Kidney (tissue), 14 donors: ENCODE measurements around the gene MAP3K1. TPM values are rescaled to one million over a fixed set of nuclear protein-coding genes. Genes with fewer than 3 reads are reported as not detected.
A peak's percentile ranks its signal among the peaks of the same experiment; 100 is the strongest.

Experiments
- DNase-seq, 5 donors: peaks; one replicate each; pipeline ENCODE4 v3.0.0-alpha.2; 2013 to 2020
- FAIRE-seq: peaks from 2 replicates; lab custom pipeline; 2012; peaks lifted over from hg19 to GRCh38; lab: Jason Lieb, UNC
- H3K27ac ChIP-seq, 2 donors: one replicate each; pipeline ENCODE4 v1.7.0; 2013; ENCODE audit warnings: low read depth in 2 of 2, low read length in 2 of 2, inconsistent platforms in 1 of 2
- H3K27me3 ChIP-seq: one replicate; pipeline ENCODE4 v1.7.1; 2013; ENCODE audit warnings: low read length, inconsistent platforms; ENCODE audit not compliant: control insufficient read depth, insufficient read depth
- H3K36me3 ChIP-seq, 3 donors: one replicate each; pipeline versions ENCODE4 v1.7.0 to v1.7.1; 2013; ENCODE audit warnings: low read length in 3 of 3, control low read depth in 1 of 3, inconsistent platforms in 1 of 3; ENCODE audit not compliant: insufficient read depth in 3 of 3, control insufficient read depth in 2 of 3
- H3K4me1 ChIP-seq, 3 donors: one replicate each; pipeline versions ENCODE4 v1.7.0 to v1.7.1; 2013; ENCODE audit warnings: low read length in 3 of 3, inconsistent platforms in 1 of 3, low read depth in 1 of 3; ENCODE audit not compliant: control insufficient read depth in 2 of 3, insufficient read depth in 2 of 3
- H3K4me3 ChIP-seq, 3 donors: one replicate each; pipeline versions ENCODE4 v1.7.0 to v1.8.1; 2013; ENCODE audit warnings: low read length in 3 of 3, control low read depth in 1 of 3, inconsistent platforms in 1 of 3
- H3K9ac ChIP-seq, 3 donors: one replicate each; pipeline versions ENCODE4 v1.7.0 to v1.7.1; 2013; ENCODE audit warnings: low read length in 3 of 3, control low read depth in 1 of 3, inconsistent platforms in 1 of 3
- H3K9me3 ChIP-seq, 3 donors: one replicate each; pipeline versions ENCODE4 v1.7.0 to v1.7.1; 2013; ENCODE audit warnings: low read length in 3 of 3, control low read depth in 1 of 3, inconsistent platforms in 1 of 3; ENCODE audit not compliant: control insufficient read depth in 2 of 3, insufficient read depth in 1 of 3
- CTCF ChIP-seq: IDR thresholded peaks from 3 replicates; pipeline ENCODE4 v1.5.1; 2012; ENCODE audit warnings: mild to moderate bottlenecking, moderate library complexity, borderline replicate concordance; ENCODE audit not compliant: insufficient read depth; ENCODE audit errors: extremely low read depth
- intact Hi-C: fragments of 100-400 bp; cut with DNase I; formaldehyde crosslinking; loops from one replicate; pipeline ENCODE4 v1.11.1; 2022
- polyA plus RNA-seq: library from polyadenylated mRNA; stranded (reverse); fragments of 350-450 nt; fragmentation: Illumina TruSeq; extraction: RNeasy Lipid Tissue Mini Kit (QIAGEN cat#74804); gene quantifications from one replicate; pipeline ENCODE4 v1.2.3, GENCODE V29; 2014; ENCODE audit warnings: low read depth, low replicate concordance; ENCODE audit not compliant: insufficient read depth
- total RNA-seq: library from RNA; stranded (reverse); fragmentation: NEBNext Ultra II Directional; extraction: Animal tissue kit (Norgen Biotek cat#: 25700); gene quantifications from one replicate; pipeline ENCODE4 v1.2.1, GENCODE V29; 2021
- donor health status: control.
- donor health status: control.
- donor health status: control.
- donor health status: control.
- donor health status: control.
- donor health status: DM: yes; HTN: yes; CAD: no.
- donor health status: Normal renal cell carcinoma (clear cell type).

MAP3K1 gene
- total and polyA plus RNA-seq, 2 donors from 2014 or later = 8.1 to 64.0 TPM

GRCh38 chr5:56853698-56854097 is 38.3 kb downstream of the MAP3K1 start:
- Histone ChIP-seq H3K36me3 (no peaks in the 10 kb centered on the region), H3K9ac (no peak overlapping the region), H3K27me3 (no peaks in the 10 kb centered on the region), H3K9me3 (no peaks in the 10 kb centered on the region), H3K4me3 (no peak overlapping the region), H3K4me1 (peaks cover 8 to 37% (median 25%) of the 10 kb centered on the region in 3 donors), H3K27ac (no peak overlapping the region)
- FAIRE-seq = no peak
- no peak for DNase-seq
- intact Hi-C loops = no loop called here
- TF ChIP-seq CTCF = no peak

- H3K9me3 ChIP-seq = no peaks in the 10 kb centered on the region
- no peak for TF ChIP-seq CTCF
- no peak overlapping the region for H3K4me3 ChIP-seq
- H3K36me3 ChIP-seq = no peaks in the 10 kb centered on the region
- no peak overlapping the region for H3K27ac ChIP-seq
- peaks cover 8 to 41% (median 21%) of the 10 kb centered on the region in 3 donors for H3K4me1 ChIP-seq
- H3K27me3 ChIP-seq = no peaks in the 10 kb centered on the region
- no peak for FAIRE-seq
- no peak overlapping the region for H3K9ac ChIP-seq
- DNase-seq = no peak
- intact Hi-C loops = no loop called here
Observed at GRCh38 chr5:56854920-56855319, 39.6 kb downstream of the MAP3K1 start.

GRCh38 chr5:56856541-56857178 is 41.3 kb downstream of the MAP3K1 start:
- Histone ChIP-seq H3K36me3 (peaks cover 0 to 2% (median 0%) of the 10 kb centered on the region in 3 donors), H3K9me3 (no peaks in the 10 kb centered on the region), H3K9ac (peak overlapping the region in 1 of 3 donors; percentile 39), H3K4me3 (no peak overlapping the region), H3K4me1 (peaks cover 8 to 32% (median 15%) of the 10 kb centered on the region in 3 donors), H3K27ac (no peak overlapping the region), H3K27me3 (no peaks in the 10 kb centered on the region)
- peak; percentile 13 for TF ChIP-seq CTCF
- FAIRE-seq (peak; percentile 62), DNase-seq (no peak)
- intact Hi-C loops = no loop called here
